Mucosa of descending colon (tissue), 3 donors: ENCODE measurements around the gene DAZAP1. TPM values are rescaled to one million over a fixed set of nuclear protein-coding genes. Genes with fewer than 3 reads are reported as not detected.

ENCODE experiments used
- ATAC-seq: fragments of 200-7000 bp; cut with Tn5 transposase; one replicate; pipeline ENCODE4 v1.9.1; 2020; ENCODE audit warnings: mild to moderate bottlenecking, moderate library complexity
- DNase-seq, 3 donors: peaks; one replicate each; pipeline ENCODE4 v3.0.0-alpha.2; 2020
- H3K36me3 ChIP-seq: fragments of 200-600 bp; one replicate; pipeline ENCODE4 v1.8.0; 2021; ENCODE audit warnings: low read depth, mild to moderate bottlenecking
- H3K4me1 ChIP-seq: fragments of 200-600 bp; one replicate; pipeline ENCODE4 v1.8.0; 2021; ENCODE audit warnings: low read depth, mild to moderate bottlenecking
- H3K4me3 ChIP-seq: fragments of 200-600 bp; one replicate; pipeline ENCODE4 v1.8.0; 2021; ENCODE audit warnings: mild to moderate bottlenecking
- H3K9me3 ChIP-seq: fragments of 200-600 bp; one replicate; pipeline ENCODE4 v1.8.0; 2021; ENCODE audit warnings: mild to moderate bottlenecking
- CTCF ChIP-seq: fragments of 200-600 bp; IDR thresholded peaks from one replicate; pipeline ENCODE4 v1.8.0; 2022; ENCODE audit warnings: antibody characterized with exemption, mild to moderate bottlenecking
- intact Hi-C, 2 donors: fragments of 100-400 bp; cut with DNase I in 1 of 2; cut with micrococcal nuclease in 1 of 2; formaldehyde crosslinking; loops; one replicate each; pipeline versions ENCODE4 v1.11.0 to v1.11.1; 2022; cut with DNase I, micrococcal nuclease
- total RNA-seq, 3 donors: library from RNA; stranded (reverse); fragmentation: NEBNext Ultra II Directional in 2 of 3; extraction: Animal tissue kit (Norgen Biotek cat#: 25700) in 2 of 3; gene quantifications; one replicate each; pipeline versions ENCODE4 v1.2.1 to v1.2.4, GENCODE V29; 2021 to 2023
- donor health status: DM: no; HTN: no; CAD: no; lungs with moderate emphysema.
- donor health status: DM: no; HTN: no; CAD: no.
- donor health status: DM: no; HTN: yes; CAD: no.

DAZAP1 gene
- total RNA-seq, 3 donors from 2014 or later: 117 to 123 (median 119) TPM

DNA sequence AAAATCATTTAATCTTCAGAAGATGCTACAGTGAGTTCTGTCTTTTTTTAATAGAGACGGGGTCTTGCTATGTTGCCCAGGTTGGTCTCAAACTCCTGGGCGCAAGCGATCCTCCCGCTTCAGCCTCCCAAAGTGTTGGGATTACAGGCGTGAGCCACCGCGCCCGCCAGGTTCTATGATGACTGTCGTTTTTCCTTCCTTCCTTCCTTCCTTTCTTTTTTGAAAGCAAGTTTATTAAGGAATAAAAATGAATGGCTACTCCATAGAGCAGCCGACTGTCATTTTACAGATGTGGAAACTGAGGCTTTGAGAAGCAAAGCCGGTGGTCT is 5.5 kb upstream of the DAZAP1 start:
- H3K4me3 ChIP-seq: no peak overlapping the region
- H3K4me1 ChIP-seq: peaks cover 15% of the 10 kb centered on the region
- H3K36me3 ChIP-seq: no peaks in the 10 kb centered on the region
- no peak for DNase-seq
- intact Hi-C loops: no loop called here
- ATAC-seq: no peak
- TF ChIP-seq CTCF: no peak
- no peaks in the 10 kb centered on the region for H3K9me3 ChIP-seq

DNA sequence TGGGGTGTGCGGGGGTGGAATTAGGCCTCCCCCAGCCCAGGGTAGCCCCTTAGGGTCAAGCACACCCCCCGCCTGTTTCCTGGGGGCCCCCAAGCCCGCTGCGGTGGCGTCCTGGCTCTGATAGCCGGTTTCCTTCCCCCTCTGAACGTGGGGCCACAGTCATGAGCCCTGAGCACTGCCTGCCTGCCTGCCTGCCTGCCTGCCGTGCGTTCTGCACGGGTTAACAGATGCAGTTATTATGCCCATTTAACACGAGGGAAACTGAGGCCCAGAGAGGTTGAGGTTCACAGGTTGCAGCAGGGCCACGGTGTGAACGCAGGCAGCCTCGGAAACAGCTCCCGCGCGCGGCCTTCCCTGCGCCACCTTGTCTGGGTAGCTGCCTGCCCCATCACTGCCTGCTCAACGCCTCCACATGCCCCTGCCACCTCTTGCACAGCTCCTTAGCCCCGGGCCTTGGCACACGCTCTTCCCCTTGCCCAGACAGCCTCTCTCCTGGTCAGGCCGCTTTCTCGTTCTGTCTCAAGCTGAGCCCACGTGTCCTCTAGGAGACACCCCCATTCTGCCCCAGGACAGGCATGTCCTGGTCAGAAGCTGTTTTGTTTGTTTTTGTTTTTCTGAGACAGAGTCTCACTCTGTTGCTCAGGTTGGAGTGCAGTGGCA is 4.8 kb upstream of the DAZAP1 start:
- H3K36me3 ChIP-seq: no peaks in the 10 kb centered on the region
- no peak for ATAC-seq
- H3K9me3 ChIP-seq: no peaks in the 10 kb centered on the region
- TF ChIP-seq CTCF: no peak
- DNase-seq: no peak
- intact Hi-C loops: no loop called here
- H3K4me3 ChIP-seq: no peak overlapping the region
- peaks cover 15% of the 10 kb centered on the region for H3K4me1 ChIP-seq

DNA sequence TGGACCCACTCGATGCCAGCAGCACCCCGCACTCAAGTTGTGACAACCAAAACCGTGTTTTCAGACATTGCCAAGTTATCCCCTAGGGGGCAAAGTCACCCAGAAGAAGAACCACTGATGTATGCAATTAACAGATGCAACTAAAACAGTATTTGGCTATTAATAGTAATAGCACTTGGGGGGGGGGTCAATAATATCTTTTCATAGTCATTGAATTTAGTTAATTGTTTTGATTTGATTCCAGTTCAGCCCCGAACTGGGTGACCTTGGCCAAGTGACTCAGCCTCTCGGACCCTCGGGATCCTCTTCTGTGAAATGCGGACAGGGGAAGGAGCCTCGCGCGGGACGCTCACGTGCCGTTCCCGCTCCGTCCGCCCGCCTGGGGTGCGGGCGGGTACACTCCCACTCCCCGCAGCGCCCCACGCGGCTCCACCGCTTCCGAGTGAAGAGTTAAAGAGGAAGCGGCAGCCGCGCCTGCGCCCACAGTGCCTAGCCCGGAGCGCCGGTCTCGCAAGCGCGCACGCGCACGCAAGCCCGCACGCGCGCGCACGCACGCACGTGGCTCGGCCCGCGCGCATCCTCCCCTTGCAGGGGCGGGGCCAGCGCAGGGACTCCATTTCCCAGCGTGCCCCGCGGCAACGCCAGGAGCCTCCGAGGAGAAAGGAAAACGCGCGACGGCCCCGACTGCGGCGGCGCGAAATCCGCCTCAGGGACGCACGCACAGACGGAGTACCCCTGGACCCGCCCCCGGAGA is 435 bp upstream of the DAZAP1 start:
- peaks cover 35% of the 10 kb centered on the region for H3K4me1 ChIP-seq
- TF ChIP-seq CTCF: no peak
- no peaks in the 10 kb centered on the region for H3K36me3 ChIP-seq
- peak overlapping the region; percentile 96 for H3K4me3 ChIP-seq
- H3K9me3 ChIP-seq: no peaks in the 10 kb centered on the region
- DNase-seq (peak; percentile 99 to 100 (median 99)), ATAC-seq (peak; percentile 92)
- intact Hi-C loops: no loop called here

- intact Hi-C loops: no loop called here
- peak; percentile 53 to 80 (median 72) for DNase-seq
- ATAC-seq: peak; percentile 9
- no peak for TF ChIP-seq CTCF
- H3K4me3 ChIP-seq: peak overlapping the region; percentile 96
- peaks cover 38% of the 10 kb centered on the region for H3K4me1 ChIP-seq
- peaks cover 3% of the 10 kb centered on the region for H3K36me3 ChIP-seq
- H3K9me3 ChIP-seq: no peaks in the 10 kb centered on the region
Observed at GRCh38 chr19:1408300-1409203, 1.2 kb downstream of the DAZAP1 start.

GRCh38 chr19:1409204-1410005 is 2.0 kb downstream of the DAZAP1 start:
- intact Hi-C loops: no loop called here
- no peak for TF ChIP-seq CTCF
- Histone ChIP-seq H3K4me3 (no peak overlapping the region), H3K4me1 (peaks cover 39% of the 10 kb centered on the region), H3K36me3 (peaks cover 3% of the 10 kb centered on the region), H3K9me3 (no peaks in the 10 kb centered on the region)
- DNase-seq: no peak
- no peak for ATAC-seq
